Suprapubic skin (tissue), 4 donors: ENCODE results near the gene SDSL.

Experiments used
- EP300 ChIP-seq: sonication (generic); formaldehyde crosslinking; IDR thresholded peaks from one replicate; pipeline ENCODE4 v1.6.1; 2017; ENCODE audit warnings: antibody characterized with exemption
- POLR2A ChIP-seq, 2 donors: fragments of 450-650 bp; IDR thresholded peaks; one replicate each; pipeline ENCODE4 v1.6.1; 2017; ENCODE audit warnings: antibody characterized with exemption in 2 of 2, mild to moderate bottlenecking in 2 of 2, moderate library complexity in 2 of 2
- POLR2AphosphoS5 ChIP-seq, 3 donors: sonication (generic); formaldehyde crosslinking; IDR thresholded peaks; one replicate each; pipeline ENCODE4 v1.6.1; 2017; ENCODE audit warnings: antibody characterized with exemption in 3 of 3
- TF ChIP-seq, protein P1 (sequence below), 2 donors: fragments of 200-600 bp in 1 of 2; fragments of 450-650 bp in 1 of 2; sonication (generic) in 1 of 2; IDR thresholded peaks; one replicate each; pipeline ENCODE4 v1.5.1; 2016 to 2019; ENCODE audit warnings: antibody characterized with exemption in 2 of 2, mild to moderate bottlenecking in 1 of 2, moderate library complexity in 1 of 2

DNA sequence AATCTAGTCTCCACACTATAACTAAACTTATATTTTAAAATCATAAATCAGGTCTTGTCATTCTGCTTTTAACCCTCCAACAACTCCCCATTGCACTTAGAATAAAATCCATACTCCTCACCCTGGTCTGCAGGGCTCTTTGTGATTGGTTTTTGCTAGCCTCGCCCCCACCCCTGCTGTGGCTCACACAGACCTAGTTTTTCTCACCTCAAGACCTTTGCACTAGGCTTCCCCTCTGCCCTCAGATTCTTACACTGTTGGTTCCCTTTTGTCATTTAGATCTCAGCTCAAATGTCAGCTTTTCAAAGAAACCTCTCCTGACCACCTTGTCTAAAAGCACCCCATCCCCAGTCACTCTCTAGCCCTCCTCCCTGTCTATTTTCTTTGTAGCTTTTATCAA is 60.2 kb downstream of the SDSL start:
- TF ChIP-seq, protein P1, sequence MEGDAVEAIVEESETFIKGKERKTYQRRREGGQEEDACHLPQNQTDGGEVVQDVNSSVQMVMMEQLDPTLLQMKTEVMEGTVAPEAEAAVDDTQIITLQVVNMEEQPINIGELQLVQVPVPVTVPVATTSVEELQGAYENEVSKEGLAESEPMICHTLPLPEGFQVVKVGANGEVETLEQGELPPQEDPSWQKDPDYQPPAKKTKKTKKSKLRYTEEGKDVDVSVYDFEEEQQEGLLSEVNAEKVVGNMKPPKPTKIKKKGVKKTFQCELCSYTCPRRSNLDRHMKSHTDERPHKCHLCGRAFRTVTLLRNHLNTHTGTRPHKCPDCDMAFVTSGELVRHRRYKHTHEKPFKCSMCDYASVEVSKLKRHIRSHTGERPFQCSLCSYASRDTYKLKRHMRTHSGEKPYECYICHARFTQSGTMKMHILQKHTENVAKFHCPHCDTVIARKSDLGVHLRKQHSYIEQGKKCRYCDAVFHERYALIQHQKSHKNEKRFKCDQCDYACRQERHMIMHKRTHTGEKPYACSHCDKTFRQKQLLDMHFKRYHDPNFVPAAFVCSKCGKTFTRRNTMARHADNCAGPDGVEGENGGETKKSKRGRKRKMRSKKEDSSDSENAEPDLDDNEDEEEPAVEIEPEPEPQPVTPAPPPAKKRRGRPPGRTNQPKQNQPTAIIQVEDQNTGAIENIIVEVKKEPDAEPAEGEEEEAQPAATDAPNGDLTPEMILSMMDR (IDR thresholded peaks at IDR 0.05) = no peak
- TF ChIP-seq POLR2AphosphoS5 (IDR thresholded peaks at IDR 0.05) (no peak), POLR2A (IDR thresholded peaks at IDR 0.05) (no peak), EP300 (no peak)
